GM12891 (cell line): ENCODE measurements around the gene C1QTNF3.

ENCODE experiments used
- POLR2A ChIP-seq: IDR thresholded peaks from 2 replicates; pipeline ENCODE4 v1.6.1; 2011; ENCODE audit warnings: low read depth, low read length, control low read depth
- POLR2AphosphoS5 ChIP-seq: IDR thresholded peaks from 2 replicates; pipeline ENCODE4 v1.6.1; 2011; ENCODE audit warnings: low read depth, low read length, control low read depth
- TAF1 ChIP-seq: IDR thresholded peaks from 2 replicates; pipeline ENCODE4 v1.6.1; 2011; ENCODE audit warnings: low read depth, low read length, control low read depth

DNA sequence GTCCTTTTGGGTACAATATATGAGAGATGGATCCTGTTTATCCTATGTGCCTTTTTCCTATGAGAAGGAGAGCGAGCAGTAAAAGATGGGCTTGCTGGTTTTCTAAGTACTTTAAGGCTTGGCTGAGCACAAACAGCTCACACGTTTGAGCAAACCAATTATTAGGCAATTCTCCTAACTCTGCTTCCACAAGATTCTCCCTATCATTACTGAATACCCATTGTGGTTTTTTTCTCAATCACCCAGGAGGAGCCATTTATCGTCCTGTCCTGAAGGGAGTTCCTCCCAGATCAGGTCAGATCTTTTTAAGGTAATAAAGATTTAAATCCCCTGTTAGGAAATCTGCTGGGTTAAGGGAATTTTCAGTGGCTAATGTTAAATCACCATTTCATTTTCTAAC, 19.4 kb upstream of the C1QTNF3 start:
- TF ChIP-seq POLR2A (no peak), TAF1 (no peak), POLR2AphosphoS5 (no peak)
